Body of pancreas (tissue), 4 donors: ENCODE data around the gene RNPS1. TPM values are rescaled to one million over a fixed set of nuclear protein-coding genes. Genes with fewer than 3 reads are reported as not detected.

Experiments
- ATAC-seq: fragments of 150-250 bp; one replicate; pipeline ENCODE4 v1.9.1; 2016
- DNase-seq, 4 donors: peaks; one replicate each; pipeline ENCODE4 v3.0.0-alpha.2; 2019
- H3K27ac ChIP-seq, 4 donors: fragments of 200-600 bp; sonication (generic); 1 replicate in 3 of 4; 2 replicates in 1 of 4; pipeline versions ENCODE4 v1.5.1 to v1.6.1; 2016 to 2019; ENCODE audit warnings: mild to moderate bottlenecking in 1 of 4, mixed read lengths in 1 of 4, moderate library complexity in 1 of 4
- H3K27me3 ChIP-seq, 2 donors: fragments of 200-600 bp; sonication (generic); one replicate each; pipeline ENCODE4 v1.6.0; 2016; ENCODE audit warnings: mild to moderate bottlenecking in 1 of 2
- H3K36me3 ChIP-seq, 2 donors: fragments of 200-600 bp; sonication (generic); replicated peaks in 1 of 2; 2 replicates each; pipeline ENCODE4 v1.5.1; 2016; ENCODE audit warnings: low read depth in 2 of 2; ENCODE audit not compliant: insufficient read depth in 1 of 2
- H3K4me1 ChIP-seq: fragments of 200-600 bp; sonication (generic); one replicate; pipeline ENCODE4 v1.6.0; 2016
- H3K4me3 ChIP-seq, 2 donors: fragments of 200-600 bp; sonication (generic); 1 replicate in 1 of 2; 2 replicates in 1 of 2; pipeline ENCODE4 v1.5.1; 2016 to 2019
- H3K9me3 ChIP-seq, 3 donors: fragments of 200-600 bp; sonication (generic); 1 replicate in 2 of 3; 2 replicates in 1 of 3; pipeline ENCODE4 v1.5.1; 2016
- CTCF ChIP-seq, 7 experiments: fragments of 450-650 bp in 4 of 7; fragments of 200-600 bp in 3 of 7; sonication (generic) in 3 of 7; IDR thresholded peaks; one replicate each; pipeline ENCODE4 v1.5.1; 2016 to 2019; ENCODE audit warnings: antibody characterized with exemption in 7 of 7
- POLR2A ChIP-seq, 3 donors: fragments of 450-650 bp; IDR thresholded peaks; one replicate each; pipeline ENCODE4 v1.6.1; 2016; ENCODE audit warnings: antibody characterized with exemption in 3 of 3, mild to moderate bottlenecking in 2 of 3
- WGBS, 2 donors: methylation state at CpG; one replicate each; pipeline ENCODE4 v1.1.5; 2017; 5-methylcytosine and 5-hydroxymethylcytosine counted together
- intact Hi-C: fragments of 100-400 bp; cut with DNase I; formaldehyde crosslinking; loops from one replicate; pipeline ENCODE4 v1.15.1; 2023
- total RNA-seq, 2 donors: library from RNA; depleted of rRNA; stranded (reverse); fragments of >200 nt; gene quantifications; one replicate each; pipeline ENCODE4 v1.1.0, GENCODE V29; 2016

Gene RNPS1
- total RNA-seq, 2 donors from 2014 or later: 48.5 to 61.6 TPM

- TF ChIP-seq POLR2A (IDR thresholded peaks at IDR 0.05) (no peak), CTCF (IDR thresholded peaks at IDR 0.05) (no peak)
- intact Hi-C loops: no loop called here
- H3K4me3 ChIP-seq: no peak overlapping the region
- DNase-seq: peak in 1 of 4 donors; percentile 18
- no peak for ATAC-seq
- peaks cover 9% of the 10 kb centered on the region in 2 donors for H3K36me3 ChIP-seq
- H3K27me3 ChIP-seq: no peaks in the 10 kb centered on the region
- H3K9me3 ChIP-seq: no peaks in the 10 kb centered on the region
- H3K27ac ChIP-seq: peak overlapping the region in 1 of 4 donors; percentile 23
- 32 to 39% methylated on average over 9 of the region's 9 CpGs for WGBS, 2 donors
- H3K4me1 ChIP-seq: peaks cover 32% of the 10 kb centered on the region
Measured at GRCh38 chr16:2226245-2226793, 41.6 kb downstream of the RNPS1 start.

DNA sequence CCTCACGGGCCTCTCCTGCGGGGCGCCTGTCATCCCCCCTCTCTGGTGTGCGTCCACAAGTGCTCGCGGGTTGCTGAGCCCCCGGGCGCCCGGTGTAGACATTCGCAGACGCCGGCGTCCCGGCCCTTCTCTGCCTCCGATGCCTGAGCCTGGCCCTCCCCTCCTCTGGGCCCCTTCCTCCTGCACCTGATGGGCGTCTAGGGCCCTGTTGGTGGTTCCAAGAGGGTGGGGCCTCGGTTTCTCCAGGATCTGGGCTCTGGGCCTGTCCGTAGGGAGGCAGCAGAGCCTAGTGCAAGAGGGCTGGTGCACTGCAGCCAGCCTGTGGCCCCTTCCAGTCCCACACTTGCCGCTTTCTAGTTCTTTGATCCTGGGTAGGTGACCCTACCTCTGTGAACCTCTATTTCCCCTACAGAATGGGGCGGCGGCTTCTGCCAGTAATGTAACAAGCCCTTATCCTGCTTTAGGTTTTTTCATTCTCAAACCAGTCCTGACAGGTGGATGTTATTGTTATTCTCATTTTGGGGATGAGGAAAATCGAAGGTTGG lies 43.9 kb downstream of the RNPS1 start:
- Histone ChIP-seq H3K4me1 (peaks cover 32% of the 10 kb centered on the region), H3K9me3 (no peaks in the 10 kb centered on the region), H3K4me3 (peak overlapping the region; percentile 45 to 75), H3K27me3 (no peaks in the 10 kb centered on the region), H3K36me3 (peaks cover 2 to 3% of the 10 kb centered on the region in 2 donors), H3K27ac (peak overlapping the region; percentile 33 to 81 (median 73))
- intact Hi-C loops: no loop called here
- TF ChIP-seq CTCF (IDR thresholded peaks at IDR 0.05): peak in 4 of 7 experiments; percentile 11 to 32 (median 28)
- TF ChIP-seq POLR2A (IDR thresholded peaks at IDR 0.05): no peak
- DNase-seq: peak; percentile 52 to 64 (median 61)
- WGBS, 2 donors: 3 to 6% methylated on average over 10 to 22 of the region's 22 CpGs
- peak; percentile 34 for ATAC-seq

DNA sequence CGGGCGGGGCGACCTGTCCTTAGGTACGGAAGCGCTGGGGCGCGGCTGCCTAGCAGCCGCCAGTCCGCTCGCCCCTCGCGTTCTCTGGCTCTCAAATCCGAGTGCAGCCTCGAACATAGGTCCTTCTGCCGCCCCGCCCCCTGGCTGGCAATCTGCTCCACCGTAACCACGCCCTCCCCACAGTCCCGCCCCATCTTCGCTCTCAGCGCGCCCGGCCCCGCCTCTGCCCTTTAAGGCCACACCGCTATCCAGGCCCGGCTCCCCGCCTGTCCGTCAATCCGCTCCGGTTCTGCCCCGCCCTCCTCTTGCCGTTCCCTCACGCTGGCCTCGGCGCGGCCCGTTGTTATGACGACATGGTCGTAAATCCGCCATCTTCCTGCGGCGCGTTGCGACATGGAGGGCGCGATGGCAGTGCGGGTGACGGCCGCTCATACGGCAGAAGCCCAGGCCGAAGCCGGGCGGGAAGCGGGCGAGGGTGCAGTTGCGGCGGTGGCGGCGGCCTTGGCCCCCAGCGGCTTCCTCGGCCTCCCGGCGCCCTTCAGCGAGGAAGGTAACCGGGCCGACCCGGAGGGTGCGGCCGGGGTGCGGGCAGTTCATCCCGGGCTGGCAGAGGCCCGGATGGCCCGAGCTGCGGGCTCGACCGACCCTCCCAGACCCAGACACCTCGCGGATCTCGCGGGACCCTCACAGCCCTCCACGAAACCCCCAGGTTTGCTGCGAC lies 44.5 kb downstream of the RNPS1 start, which contains the start of gene E4F1:
Gene E4F1 (plus strand): TSS at position 371 of the 721 bp plus-strand sequence. CDS start 23 bp downstream, at position 394.
- intact Hi-C loops: no loop called here
- TF ChIP-seq POLR2A (IDR thresholded peaks at IDR 0.05) (peak; percentile 90 to 92 (median 92)), CTCF (IDR thresholded peaks at IDR 0.05) (peak in 3 of 7 experiments; percentile 10 to 33 (median 31))
- DNase-seq (peak; percentile 100), ATAC-seq (peak; percentile 99)
- peaks cover 32% of the 10 kb centered on the region for H3K4me1 ChIP-seq
- H3K27ac ChIP-seq: peak within 1 kb of the TSS; percentile 33 to 81 (median 73)
- no peaks in the 10 kb centered on the region for H3K36me3 ChIP-seq
- H3K9me3 ChIP-seq: no peaks in the 10 kb centered on the region
- 0% methylated on average over 6 to 73 of the region's 82 CpGs for WGBS, 2 donors
- no peaks in the 10 kb centered on the region for H3K27me3 ChIP-seq
- peak within 1 kb of the TSS; percentile 45 to 75 for H3K4me3 ChIP-seq

DNA sequence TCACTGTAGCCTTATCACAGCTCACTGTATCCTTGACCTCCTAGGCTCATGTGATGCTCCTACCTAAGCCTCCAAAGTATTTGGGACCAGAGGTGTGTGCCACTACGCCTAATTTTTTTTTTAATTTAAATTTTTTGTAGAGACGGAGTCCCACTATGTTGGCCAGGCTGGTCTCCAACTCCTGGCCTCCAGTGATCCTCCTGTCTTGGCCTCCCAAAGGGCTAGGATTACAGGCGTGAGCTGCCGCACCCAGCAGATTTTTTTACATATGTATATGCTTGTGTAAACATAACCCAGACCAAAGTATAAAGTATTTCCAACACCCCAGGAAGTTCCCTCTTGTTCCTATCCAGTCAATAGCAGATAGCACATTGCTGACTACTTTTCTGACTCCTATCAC lies 51.6 kb downstream of the RNPS1 start:
- peaks cover 26% of the 10 kb centered on the region for H3K4me1 ChIP-seq
- no peak overlapping the region for H3K27ac ChIP-seq
- WGBS, 2 donors: 89 to 95% methylated on average over 4 of the region's 4 CpGs
- no peaks in the 10 kb centered on the region for H3K36me3 ChIP-seq
- TF ChIP-seq POLR2A (IDR thresholded peaks at IDR 0.05) (no peak), CTCF (IDR thresholded peaks at IDR 0.05) (no peak)
- H3K9me3 ChIP-seq: no peaks in the 10 kb centered on the region
- no peak for ATAC-seq
- no peaks in the 10 kb centered on the region for H3K27me3 ChIP-seq
- H3K4me3 ChIP-seq: no peak overlapping the region
- intact Hi-C loops: no loop called here
- DNase-seq: no peak
